ENCODE results near the gene PPP1R9A. TPM values are rescaled to one million over a fixed set of nuclear protein-coding genes. Genes with fewer than 3 reads are reported as not detected.

The PPP1R9A gene
- total RNA-seq, 1 donor from 2014 or later = 42.8 TPM

DNA sequence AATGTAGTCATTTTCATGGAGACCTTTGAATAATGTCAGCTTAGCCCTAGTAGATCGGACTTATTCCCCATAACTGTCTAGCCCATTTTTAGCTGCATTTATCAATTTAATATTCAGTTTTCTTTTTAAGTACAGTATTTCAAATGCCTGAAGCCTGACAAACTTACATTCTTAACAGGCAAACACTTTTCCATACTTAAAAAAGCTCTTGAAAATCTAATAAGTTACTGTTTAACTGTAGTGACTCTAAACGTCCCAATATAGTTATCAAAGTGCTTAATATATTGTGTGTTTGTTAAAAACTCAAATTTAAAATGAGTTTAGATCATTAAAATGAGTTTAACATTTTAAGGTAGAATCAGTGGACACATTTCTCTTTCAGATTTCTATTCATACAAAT lies 372.0 kb downstream of the PPP1R9A start:
- DNase-seq (ENCODE audit: low spot score) = no peak
- intact Hi-C loops (cut with DNase I) = no loop called here

DNA sequence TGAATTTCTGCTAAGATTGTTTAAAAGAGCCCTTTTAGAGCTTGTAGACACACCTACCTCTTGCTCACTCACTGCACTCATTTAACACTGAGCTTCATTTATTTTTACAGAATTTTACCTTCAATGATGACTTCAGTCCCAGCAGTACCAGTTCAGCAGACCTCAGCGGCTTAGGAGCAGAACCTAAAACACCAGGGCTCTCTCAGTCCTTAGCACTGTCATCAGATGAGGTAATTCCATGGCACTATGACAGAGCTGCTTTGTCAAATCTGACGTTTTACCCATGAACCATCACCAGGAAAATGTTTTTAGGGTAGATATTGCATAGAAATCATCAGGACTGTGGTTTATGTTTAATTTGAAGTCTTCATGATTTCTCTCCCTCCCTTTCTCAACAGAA lies 378.7 kb downstream of the PPP1R9A start:
- no peak for DNase-seq (ENCODE audit: low spot score)
- intact Hi-C loops (cut with DNase I) = no loop called here

DNA sequence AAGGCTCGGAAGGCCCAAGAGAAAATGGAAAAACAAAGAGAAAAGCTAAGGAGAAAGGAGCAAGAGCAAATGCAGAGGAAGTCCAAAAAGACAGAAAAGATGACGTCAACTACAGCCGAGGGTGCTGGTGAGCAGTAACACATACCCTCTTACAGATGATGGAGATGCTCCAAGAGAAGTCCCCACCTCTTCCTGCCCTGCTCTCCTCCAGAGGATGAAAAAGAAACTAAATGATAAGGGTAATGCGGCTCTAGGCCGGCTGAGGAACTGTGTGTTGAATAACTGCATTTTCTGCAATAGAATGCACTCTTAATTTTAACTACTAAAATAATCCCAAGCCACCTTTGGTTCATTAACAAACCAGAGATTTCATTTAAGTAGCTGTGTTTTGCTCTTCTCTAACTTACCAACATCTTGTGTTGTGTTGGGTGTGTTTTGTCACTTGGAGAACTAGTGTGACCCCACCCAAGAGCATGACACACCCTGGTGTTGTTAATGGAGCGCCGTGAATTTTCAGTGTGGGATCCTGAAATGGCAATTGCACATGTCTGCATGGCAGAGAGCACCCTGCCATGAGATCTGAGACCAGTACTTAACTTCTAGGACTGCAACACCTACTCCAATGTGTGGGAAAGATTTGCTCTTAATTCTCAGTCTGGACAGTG lies 382.9 kb downstream of the PPP1R9A start:
- intact Hi-C loops (cut with DNase I) = no loop called here
- DNase-seq (ENCODE audit: low spot score) = no peak

DNA sequence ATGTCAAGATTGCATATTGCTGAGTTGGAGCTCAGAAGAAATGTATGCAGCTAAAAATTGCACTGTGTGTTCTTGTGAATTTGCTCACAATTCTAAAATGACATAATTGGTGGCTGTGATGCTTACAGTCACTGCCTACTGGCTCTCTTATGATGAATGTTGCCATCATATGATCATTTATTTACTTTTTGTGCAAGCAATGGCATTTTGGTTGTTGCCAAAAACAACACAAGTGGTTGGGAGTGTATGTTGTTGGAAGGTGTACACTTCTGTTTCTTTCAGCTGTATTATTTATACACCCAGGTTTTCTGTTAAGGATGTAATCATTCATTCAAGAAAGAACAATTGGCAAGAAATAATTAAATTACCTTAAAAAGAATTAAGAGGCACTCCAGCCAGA lies 388.0 kb downstream of the PPP1R9A start:
- intact Hi-C loops (cut with DNase I) = no loop called here
- no peak for DNase-seq (ENCODE audit: low spot score)

DNA sequence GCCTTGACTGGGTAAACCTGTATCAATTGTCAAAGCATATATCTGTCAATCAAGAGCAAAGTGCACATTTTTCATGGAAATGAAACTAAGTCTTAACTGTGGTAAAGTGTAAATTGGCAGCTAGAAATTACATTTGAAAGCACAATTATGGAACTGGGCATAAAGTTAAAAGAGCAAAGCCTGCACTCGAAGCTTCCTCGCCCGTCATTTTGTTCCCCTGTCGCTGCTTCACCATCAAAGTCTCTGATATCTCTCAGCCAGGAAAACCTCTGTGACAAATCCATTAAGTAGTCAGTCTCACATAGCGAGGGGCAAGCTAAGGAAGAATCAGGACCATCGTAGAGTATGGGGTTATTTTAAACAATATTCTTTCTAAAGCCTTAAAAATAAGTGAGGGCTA lies 389.1 kb downstream of the PPP1R9A start:
- no peak for DNase-seq (ENCODE audit: low spot score)

DNA sequence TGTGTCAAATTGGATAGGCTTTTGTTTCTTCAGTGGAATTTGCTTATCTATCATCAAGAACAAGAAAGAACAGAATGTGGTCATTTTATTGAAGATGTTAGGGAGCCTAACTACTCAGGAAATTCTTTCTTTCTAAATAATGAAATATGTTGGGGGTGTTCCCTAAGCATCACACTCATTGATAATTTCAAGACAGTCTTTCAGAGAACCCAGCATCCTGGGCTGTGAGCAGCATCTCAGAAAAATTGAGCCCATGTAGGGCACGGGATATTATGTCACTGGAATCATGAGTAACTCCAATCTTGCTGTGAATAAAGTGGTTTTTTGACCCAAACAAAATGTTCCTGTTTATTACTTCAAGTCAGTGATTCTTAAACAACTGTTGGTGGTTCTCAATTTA lies 389.6 kb downstream of the PPP1R9A start:
- intact Hi-C loops (cut with DNase I) = no loop called here

More for the DNA sequence above, 389.1 kb downstream of the PPP1R9A start:
- intact Hi-C loops (cut with DNase I) = no loop called here

DNA sequence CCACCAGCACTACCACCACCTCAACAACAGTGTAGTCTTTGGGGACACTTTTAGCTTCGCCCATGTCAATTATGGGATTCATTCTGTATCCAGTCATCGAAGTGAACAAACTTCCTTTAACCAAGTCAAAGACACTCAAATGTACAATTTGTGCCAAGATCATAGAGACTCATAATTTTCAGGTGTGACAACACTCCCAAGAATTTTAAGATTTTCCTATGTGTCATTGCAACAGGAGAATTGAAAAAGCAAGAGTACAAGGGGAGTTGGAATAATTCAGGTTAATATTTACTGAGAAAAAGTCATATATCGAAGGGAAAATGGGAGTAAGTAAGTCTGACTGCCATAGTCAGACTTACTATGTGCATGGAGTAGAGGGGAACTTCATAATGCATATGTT lies 390.7 kb downstream of the PPP1R9A start:
- DNase-seq (ENCODE audit: low spot score) = no peak
- intact Hi-C loops (cut with DNase I) = no loop called here

More for the DNA sequence above, 389.6 kb downstream of the PPP1R9A start:
- DNase-seq (ENCODE audit: low spot score) = no peak

DNA sequence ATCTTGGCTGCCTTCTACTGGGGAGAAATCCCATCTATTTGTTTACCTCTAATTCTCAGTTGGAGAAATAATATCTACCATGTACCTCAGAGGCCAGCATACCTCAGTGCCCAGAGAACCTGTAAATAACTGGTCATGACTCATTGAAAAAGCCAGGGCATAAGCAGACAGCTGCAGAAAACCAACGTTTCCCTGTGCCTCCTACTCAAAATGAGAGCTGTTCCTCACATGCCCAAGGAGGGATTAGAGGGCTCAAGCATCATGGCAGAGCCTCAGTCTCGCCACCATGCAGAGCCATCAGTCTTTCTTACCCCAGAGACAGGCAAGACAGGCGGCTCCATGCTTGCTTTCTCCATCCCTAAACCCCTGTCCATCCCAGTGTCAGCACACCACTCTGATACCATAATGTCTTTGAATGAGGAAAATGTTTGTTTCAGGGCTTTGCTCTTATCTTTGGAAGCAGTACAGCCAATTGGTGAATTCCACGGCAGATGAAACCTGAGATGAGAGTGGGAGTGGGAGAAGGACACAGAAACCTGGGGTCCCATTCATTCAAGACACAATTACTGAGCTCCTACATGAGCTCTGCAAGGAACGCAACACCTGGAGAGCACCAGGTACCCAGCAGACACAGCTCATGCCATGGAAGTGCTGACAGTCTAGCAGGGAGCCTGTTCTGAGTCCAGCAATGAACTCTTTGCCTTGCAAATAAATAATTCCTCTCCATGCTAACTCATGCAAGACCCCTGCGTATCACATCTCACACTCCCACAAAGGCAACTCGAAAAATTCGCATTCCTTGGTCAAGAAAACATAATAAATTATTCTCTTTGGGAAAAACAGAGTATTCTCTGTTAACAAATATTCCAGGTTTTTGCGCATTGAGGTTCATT lies 395.9 kb downstream of the PPP1R9A start:
- DNase-seq (ENCODE audit: low spot score) = no peak

DNA sequence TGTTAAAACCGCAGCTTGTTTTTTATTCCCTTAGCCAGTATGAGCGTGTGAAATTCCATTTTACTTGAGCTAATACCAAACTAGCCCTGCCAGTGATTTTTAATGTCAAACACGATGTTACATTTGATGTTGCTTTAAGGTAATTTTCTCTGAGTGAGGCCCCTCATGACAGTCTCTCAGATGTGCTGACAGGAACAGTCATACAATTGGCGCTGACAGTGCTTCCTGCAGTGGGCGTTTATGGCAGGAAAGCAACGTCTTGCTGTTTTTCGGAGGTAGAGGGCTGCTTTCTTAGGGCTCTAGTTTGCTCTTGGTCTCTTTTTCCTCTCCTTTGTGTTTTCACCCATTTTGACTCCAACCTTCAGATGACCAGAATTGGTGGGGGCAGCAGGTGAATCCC lies 397.6 kb downstream of the PPP1R9A start:
- DNase-seq (ENCODE audit: low spot score) = no peak

More for the DNA sequence above, 395.9 kb downstream of the PPP1R9A start:
- intact Hi-C loops (cut with DNase I) = no loop called here

DNA sequence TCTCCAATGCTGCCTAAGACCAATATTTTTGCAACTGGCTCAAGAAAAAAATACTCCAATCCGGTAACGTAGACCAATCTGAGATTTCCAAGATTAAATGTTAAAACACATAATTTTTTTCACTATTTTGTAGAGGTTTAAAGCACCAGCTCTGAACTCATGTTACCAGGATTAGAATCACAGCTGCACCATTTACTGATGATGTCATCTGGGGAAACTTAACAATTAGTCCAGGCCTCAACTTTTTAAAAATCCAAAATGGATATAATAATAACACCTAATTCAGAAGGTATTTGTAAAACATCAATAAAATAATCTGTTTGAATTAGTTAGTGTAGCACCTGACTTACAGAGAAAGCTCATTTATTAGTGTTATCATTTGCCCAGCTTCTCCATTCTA lies 402.6 kb downstream of the PPP1R9A start:
- no peak for DNase-seq (ENCODE audit: low spot score)
- intact Hi-C loops (cut with DNase I) = no loop called here

More for the DNA sequence above, 397.6 kb downstream of the PPP1R9A start:
- intact Hi-C loops (cut with DNase I) = no loop called here

DNA sequence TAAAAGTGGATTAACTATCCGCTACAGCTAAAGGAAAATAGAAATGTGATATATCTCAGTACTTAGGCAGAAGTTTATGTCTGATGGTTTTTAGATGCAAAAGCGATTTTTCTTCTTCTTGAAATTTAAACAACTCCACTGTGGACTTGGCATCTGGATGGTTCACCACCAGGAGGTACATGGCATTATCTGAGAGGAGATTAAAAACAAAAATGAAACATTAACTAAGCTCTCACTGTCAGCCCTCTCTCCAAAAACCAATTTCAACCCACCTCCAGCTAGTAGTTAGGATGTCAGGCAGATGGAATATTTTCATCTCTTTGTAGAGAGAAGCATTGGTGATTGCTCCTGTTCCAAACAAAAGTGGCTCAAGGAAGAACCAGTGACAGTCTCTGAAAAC lies 404.0 kb downstream of the PPP1R9A start:
- intact Hi-C loops (cut with DNase I) = no loop called here

DNA sequence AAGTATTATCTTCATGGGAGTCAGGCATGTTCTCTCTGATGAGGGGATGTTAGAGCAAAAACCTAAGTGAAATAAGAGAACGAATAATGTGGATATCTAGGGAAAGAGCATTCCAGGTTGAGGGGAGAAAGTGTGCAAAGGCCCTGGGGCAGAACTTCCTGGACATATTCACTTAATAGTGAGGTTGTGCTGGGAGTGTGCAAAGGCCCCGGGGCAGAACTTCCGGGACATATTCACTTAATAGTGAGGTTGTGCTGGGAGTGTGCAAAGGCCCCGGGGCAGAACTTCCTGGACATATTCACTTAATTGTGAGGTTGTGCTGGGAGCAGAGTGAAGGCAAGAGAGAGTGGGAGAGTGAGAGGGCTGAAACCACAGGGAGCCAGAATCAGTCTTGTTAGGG lies 405.2 kb downstream of the PPP1R9A start:
- no peak for DNase-seq (ENCODE audit: low spot score)
- intact Hi-C loops (cut with DNase I) = no loop called here

More for the DNA sequence above, 404.0 kb downstream of the PPP1R9A start:
- DNase-seq (ENCODE audit: low spot score) = no peak

DNA sequence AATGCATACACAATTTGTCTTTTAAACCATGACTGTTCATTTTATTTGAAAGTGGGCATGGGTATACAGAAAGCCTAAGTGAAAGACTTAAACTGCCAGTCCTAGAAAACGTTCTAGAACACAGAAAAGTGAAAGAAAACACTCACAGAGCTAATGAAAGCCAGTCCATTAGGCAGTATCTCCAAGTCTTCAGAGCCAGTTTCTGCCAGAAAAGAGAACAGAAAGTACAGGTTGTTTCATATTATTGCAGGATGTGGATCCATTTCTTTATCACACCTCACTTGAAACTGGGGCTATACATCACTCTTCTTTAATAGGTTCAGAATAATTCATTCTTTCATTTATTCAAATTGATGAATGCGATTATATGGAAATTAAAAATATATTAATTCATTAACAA lies 409.2 kb downstream of the PPP1R9A start:
- no peak for DNase-seq (ENCODE audit: low spot score)
- intact Hi-C loops (cut with DNase I) = no loop called here

DNA sequence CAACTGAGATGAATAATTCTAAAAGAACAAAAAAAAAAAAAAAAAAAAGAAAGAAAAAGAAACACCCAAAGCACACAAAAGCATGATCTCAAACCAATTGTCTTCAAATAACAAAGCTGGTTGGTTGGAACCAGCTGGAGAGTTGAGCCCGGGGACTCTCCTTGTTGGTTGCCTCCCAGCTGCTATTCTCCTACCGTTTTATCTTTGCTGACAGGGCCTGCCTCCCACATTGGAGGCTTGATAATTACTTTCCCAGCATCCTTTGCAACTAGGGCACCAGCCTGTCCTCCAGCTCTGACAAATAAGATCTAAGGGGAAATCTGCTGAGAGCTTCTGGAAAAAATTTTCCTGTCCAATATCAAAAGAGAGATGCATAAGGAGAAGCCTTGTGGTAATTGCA lies 410.2 kb downstream of the PPP1R9A start:
- intact Hi-C loops (cut with DNase I) = no loop called here
- no peak for DNase-seq (ENCODE audit: low spot score)

DNA sequence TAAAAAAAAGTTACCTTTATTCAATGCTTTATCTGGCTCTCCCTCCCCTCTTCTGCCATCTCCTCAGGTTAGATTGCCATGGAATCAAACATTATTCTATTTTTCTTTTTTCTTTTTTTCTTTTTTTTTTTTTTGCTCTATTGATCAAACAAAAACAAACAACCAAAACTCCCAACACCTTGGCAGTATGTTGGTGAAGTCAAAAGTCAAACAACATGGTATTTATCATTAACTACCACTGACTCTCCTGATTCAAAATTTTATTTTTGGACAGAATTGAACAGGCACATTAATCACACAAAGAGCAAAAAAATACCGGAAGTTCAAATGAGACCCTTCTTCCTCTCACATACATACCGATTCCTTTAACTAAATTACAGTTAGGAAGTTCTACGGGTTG lies 410.6 kb downstream of the PPP1R9A start:
- DNase-seq (ENCODE audit: low spot score) = no peak
- intact Hi-C loops (cut with DNase I) = no loop called here

DNA sequence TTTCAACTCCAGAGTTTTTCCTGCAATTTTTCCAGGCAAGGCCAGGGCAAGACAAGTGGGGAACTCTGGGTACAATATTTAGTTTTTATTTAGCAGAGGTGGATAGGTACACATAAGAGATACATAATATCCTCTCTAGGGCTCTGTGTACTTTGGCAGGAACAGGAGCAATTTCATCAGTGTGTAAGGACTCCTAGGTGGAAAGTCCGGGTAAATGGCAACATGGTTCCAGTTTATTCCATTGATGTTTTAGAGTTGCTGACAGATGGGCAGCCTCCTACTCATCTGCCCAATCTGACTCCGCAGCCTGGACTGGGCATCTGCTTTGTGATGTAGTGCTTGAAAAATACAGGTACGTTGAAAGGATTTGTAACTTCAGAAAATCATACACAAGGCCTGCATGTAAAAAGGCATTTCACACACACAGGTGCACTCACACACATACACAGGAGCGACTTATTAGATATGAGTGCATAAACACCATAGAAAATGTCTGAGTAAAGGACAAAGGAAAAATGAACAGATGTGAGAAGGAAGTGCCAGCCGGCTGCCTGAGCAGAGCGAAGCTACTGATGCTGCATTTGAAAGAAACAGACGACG lies 411.2 kb downstream of the PPP1R9A start:
- intact Hi-C loops (cut with DNase I) = no loop called here
- DNase-seq (ENCODE audit: low spot score) = no peak

DNA sequence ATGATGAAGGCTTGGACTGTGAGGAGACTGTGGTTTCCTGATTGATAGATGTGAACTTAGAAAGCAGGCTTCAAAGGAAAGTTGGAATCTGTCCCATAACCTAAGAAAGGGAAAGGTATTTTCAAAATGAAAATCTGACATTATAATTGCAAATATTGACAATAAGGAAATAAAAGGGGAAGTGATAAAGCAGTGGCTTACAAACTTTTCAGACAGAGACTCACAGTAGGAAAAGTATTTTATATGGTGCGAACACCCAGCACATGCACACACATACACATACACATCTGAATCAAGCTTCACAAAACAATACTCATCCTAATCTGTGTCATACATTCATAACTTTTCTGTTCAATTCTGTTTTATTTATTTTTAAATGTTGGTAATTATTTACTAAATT lies 412.2 kb downstream of the PPP1R9A start:
- intact Hi-C loops (cut with DNase I) = no loop called here
- no peak for DNase-seq (ENCODE audit: low spot score)

DNA sequence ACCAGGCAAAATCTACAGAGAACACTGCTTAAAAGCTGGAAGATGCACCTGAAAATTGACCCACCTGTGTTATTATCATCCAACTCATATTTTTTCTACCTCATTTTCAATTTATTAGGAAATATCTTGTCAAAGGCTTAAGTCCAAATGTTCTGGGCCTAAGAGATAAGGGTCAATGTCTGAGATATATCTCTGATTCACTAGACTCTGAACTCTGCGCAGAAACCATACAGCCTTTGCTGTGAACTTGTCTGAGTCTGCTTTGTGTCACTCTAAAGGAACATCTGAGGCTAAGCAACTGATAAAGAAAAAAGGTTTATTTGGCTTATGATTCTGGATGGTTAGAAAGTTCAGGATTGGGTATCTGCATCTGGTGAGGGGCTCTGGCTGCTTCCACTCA lies 413.3 kb downstream of the PPP1R9A start:
- intact Hi-C loops (cut with DNase I) = no loop called here
- DNase-seq (ENCODE audit: low spot score) = no peak

DNA sequence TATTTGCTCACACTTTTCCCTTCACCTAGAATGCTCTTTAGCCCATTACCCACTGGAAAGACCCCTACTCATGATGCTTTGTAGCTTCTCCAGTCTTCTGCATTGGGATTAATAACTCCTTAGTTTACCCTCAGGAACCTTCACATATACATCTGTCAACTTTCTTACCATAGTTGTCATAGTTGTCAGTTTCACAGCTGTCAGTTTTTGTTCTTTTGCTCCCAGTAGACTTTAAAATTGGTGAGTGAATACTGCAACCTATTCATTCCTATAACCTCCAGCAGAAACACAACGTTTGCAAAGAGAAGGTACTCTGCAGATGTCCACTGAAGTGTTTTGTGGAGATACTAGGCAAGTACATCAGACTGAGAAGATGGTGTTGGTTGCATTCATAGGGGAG lies 414.3 kb downstream of the PPP1R9A start:
- intact Hi-C loops (cut with DNase I) = no loop called here
- no peak for DNase-seq (ENCODE audit: low spot score)

DNA sequence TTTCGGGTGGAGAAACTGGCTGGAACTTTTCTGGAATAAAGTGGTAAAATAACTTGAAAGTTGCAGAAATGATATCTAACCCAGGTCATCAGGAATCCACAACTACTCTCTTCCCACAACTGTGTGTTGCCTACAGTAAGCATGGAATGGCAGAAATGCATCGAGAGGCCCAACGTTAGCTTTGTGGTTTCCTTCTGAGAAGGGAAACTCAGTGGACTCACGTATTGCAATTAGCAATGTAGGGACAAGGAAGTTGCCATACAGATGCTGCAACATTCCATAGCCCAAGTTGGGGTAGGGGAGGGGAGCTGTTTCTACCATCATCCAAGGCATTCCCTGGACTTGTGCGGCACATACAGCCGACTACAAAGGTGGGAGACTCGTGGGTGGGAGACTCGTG lies 415.0 kb downstream of the PPP1R9A start:
- DNase-seq (ENCODE audit: low spot score) = no peak
- intact Hi-C loops (cut with DNase I) = no loop called here

DNA sequence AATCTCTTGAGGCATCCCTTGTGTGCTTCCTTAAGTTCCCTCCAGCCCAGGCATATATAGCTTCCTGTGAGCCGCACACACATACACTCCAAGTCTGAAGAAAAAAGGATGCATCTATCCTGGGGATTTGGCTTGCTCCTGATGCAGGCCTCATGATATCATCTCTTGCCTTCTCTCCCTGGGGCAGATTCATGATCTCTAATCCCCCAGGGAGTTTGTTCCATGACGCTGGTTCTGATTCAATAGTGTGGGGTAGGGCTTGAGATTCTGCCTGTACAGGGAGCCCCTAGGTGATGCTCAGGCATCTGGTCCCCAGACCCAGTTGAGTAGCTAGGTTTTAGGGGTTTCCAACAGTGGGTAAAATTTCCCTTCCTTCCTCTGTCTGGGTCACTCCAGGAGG lies 415.5 kb downstream of the PPP1R9A start:
- intact Hi-C loops (cut with DNase I) = no loop called here
- DNase-seq (ENCODE audit: low spot score) = no peak

Measured in cardiac septum (tissue), 1 donor.